Psoas muscle (tissue), 8 donors: ENCODE measurements around the gene DTNBP1. TPM values are rescaled to one million over a fixed set of nuclear protein-coding genes. Genes with fewer than 3 reads are reported as not detected.

Experiments used
- ATAC-seq, 4 donors: fragments of 200-7000 bp; cut with Tn5 transposase; one replicate each; pipeline ENCODE4 v1.9.1; 2020; ENCODE audit warnings: moderate library complexity in 3 of 4, mild to moderate bottlenecking in 2 of 4
- DNase-seq, 2 donors: peaks; one replicate each; pipeline ENCODE4 v3.0.0-alpha.2; 2020
- H3K27ac ChIP-seq: fragments of 200-600 bp; one replicate; pipeline ENCODE4 v1.8.0; 2022
- H3K27me3 ChIP-seq, 3 donors: fragments of 200-600 bp in 1 of 3; one replicate each; pipeline versions ENCODE4 v1.6.1 to v1.8.0; 2013 to 2022; ENCODE audit warnings: low read length in 2 of 3, mild to moderate bottlenecking in 2 of 3, moderate library complexity in 1 of 3; ENCODE audit not compliant: insufficient read depth in 3 of 3
- H3K36me3 ChIP-seq, 2 donors: fragments of 200-600 bp in 1 of 2; one replicate each; pipeline versions ENCODE4 v1.6.1 to v1.8.0; 2013 to 2022; ENCODE audit warnings: low read depth in 1 of 2, mild to moderate bottlenecking in 1 of 2, moderate library complexity in 1 of 2; ENCODE audit not compliant: insufficient read depth in 1 of 2
- H3K4me1 ChIP-seq: fragments of 200-600 bp; one replicate; pipeline ENCODE4 v1.8.0; 2022
- H3K4me3 ChIP-seq: fragments of 200-600 bp; one replicate; pipeline ENCODE4 v1.8.0; 2022; ENCODE audit warnings: mild to moderate bottlenecking
- H3K9me3 ChIP-seq: fragments of 200-600 bp; one replicate; pipeline ENCODE4 v1.8.0; 2022
- CTCF ChIP-seq: fragments of 200-600 bp; IDR thresholded peaks from one replicate; pipeline ENCODE4 v1.8.0; 2022; ENCODE audit warnings: antibody characterized with exemption
- WGBS, 3 donors: extraction: QIAGEN DNeasy Blood & Tissue Kit; methylation state at CpG; one replicate each; pipeline versions ENCODE4 v1.1.6 to v1.1.7; 2013; 5-methylcytosine and 5-hydroxymethylcytosine counted together
- intact Hi-C, 2 donors: fragments of 100-400 bp; cut with DNase I; formaldehyde crosslinking; loops; one replicate each; pipeline versions ENCODE4 v1.11.0 to v1.14.2; 2022
- polyA plus RNA-seq, 3 donors: library from polyadenylated mRNA; stranded (reverse); fragments of 200-250 nt; gene quantifications; one replicate each; pipeline ENCODE4 v1.2.3, GENCODE V29; 2013
- total RNA-seq, 4 donors: library from RNA; stranded (reverse); fragmentation: NEBNext Ultra II Directional in 2 of 4; extraction: Animal tissue kit (Norgen Biotek cat#: 25700) in 2 of 4; gene quantifications; one replicate each; pipeline versions ENCODE4 v1.2.1 to v1.2.4, GENCODE V29; 2021 to 2023
- donor health status: healthy with polysubstance abuse.
- donor health status: DM: no; HTN: no; CAD: no; lungs with moderate emphysema.
- donor health status: Bipolar disorder and iron deficiency.
- donor health status: healthy.
- donor health status: DM: yes; HTN: yes; CAD: no.
- donor health status: DM: no; HTN: no; CAD: no.
- donor health status: DM: no; HTN: no; CAD: no.
- donor health status: DM: yes; HTN: yes; CAD: no.

DTNBP1 gene
- total and polyA plus RNA-seq, 7 donors = 8.0 to 22.0 (median 15.0) TPM

- ATAC-seq (peak; percentile 31 to 63 (median 36)), DNase-seq (peak in 1 of 2 donors; percentile 75)
- peaks cover 0 to 32% of the 10 kb centered on the region in 2 donors for H3K36me3 ChIP-seq
- peaks cover 59% of the 10 kb centered on the region for H3K4me1 ChIP-seq
- H3K4me3 ChIP-seq = peak overlapping the region; percentile 50
- H3K9me3 ChIP-seq = no peaks in the 10 kb centered on the region
- H3K27me3 ChIP-seq = no peaks in the 10 kb centered on the region
- intact Hi-C loops = loop anchor here (5.0 kb wide), 2 partner anchors 117 to 1887 kb away; partner anchors contain the start of gene CAP2 (in 1 of the 2)
- WGBS, 3 donors = 23 to 57% (median 32%) methylated on average over 18 of the region's 18 CpGs
- no peak for TF ChIP-seq CTCF
- peak overlapping the region; percentile 78 for H3K27ac ChIP-seq
Observed at GRCh38 chr6:15505463-15505918, 157.3 kb downstream of the DTNBP1 start.

GRCh38 chr6:15504581-15505350, 158.1 kb downstream of the DTNBP1 start:
- H3K9me3 ChIP-seq = no peaks in the 10 kb centered on the region
- 1 to 4% (median 4%) methylated on average over 26 of the region's 26 CpGs for WGBS, 3 donors
- peaks cover 53% of the 10 kb centered on the region for H3K4me1 ChIP-seq
- H3K4me3 ChIP-seq = peak overlapping the region; percentile 50
- H3K27ac ChIP-seq = peak overlapping the region; percentile 78
- peak; percentile 67 to 87 for DNase-seq
- no peaks in the 10 kb centered on the region for H3K27me3 ChIP-seq
- peaks cover 0 to 32% of the 10 kb centered on the region in 2 donors for H3K36me3 ChIP-seq
- TF ChIP-seq CTCF = no peak
- peak; percentile 57 to 69 (median 64) for ATAC-seq
- intact Hi-C loops = loop anchor here (5.0 kb wide), 2 partner anchors 118 to 1888 kb away; partner anchors contain the start of gene CAP2 (in 1 of the 2)

GRCh38 chr6:15504040-15504495, 158.8 kb downstream of the DTNBP1 start:
- intact Hi-C loops = no loop called here
- Histone ChIP-seq H3K4me3 (peak overlapping the region; percentile 50), H3K9me3 (no peaks in the 10 kb centered on the region), H3K27me3 (no peaks in the 10 kb centered on the region), H3K36me3 (peaks cover 0 to 28% of the 10 kb centered on the region in 2 donors), H3K27ac (peak overlapping the region; percentile 78), H3K4me1 (peaks cover 48% of the 10 kb centered on the region)
- TF ChIP-seq CTCF = peak; percentile 25
- ATAC-seq (peak; percentile 62 to 76 (median 72)), DNase-seq (peak; percentile 64 to 82)
- WGBS, 3 donors = 10 to 21% (median 14%) methylated on average over 12 of the region's 12 CpGs

GRCh38 chr6:15503346-15503680, 159.5 kb downstream of the DTNBP1 start:
- H3K4me1 ChIP-seq = peaks cover 48% of the 10 kb centered on the region
- WGBS, 3 donors = 88 to 100% (median 93%) methylated on average over 6 of the region's 6 CpGs
- ATAC-seq = no peak
- peak overlapping the region; percentile 78 for H3K27ac ChIP-seq
- no peak for DNase-seq
- H3K4me3 ChIP-seq = no peak overlapping the region
- intact Hi-C loops = no loop called here
- no peak for TF ChIP-seq CTCF
- peaks cover 0 to 20% of the 10 kb centered on the region in 2 donors for H3K36me3 ChIP-seq
- no peaks in the 10 kb centered on the region for H3K9me3 ChIP-seq
- no peaks in the 10 kb centered on the region for H3K27me3 ChIP-seq
